CD4-positive, alpha-beta T cell treated with Interleukin-12 subunit alpha and Interleukin-12 subunit beta, for 1 hour (primary cell): ENCODE data around the gene A4GNT.
"Not testable (repeated sequence)": the region's sequence is repeated elsewhere in the genome, so short reads cannot be mapped to it uniquely, and the experiment has no call there.

Source experiments
- DNase-seq: peaks from one replicate; pipeline ENCODE4 v3.0.0-alpha.2; 2020

The A4GNT gene

DNA sequence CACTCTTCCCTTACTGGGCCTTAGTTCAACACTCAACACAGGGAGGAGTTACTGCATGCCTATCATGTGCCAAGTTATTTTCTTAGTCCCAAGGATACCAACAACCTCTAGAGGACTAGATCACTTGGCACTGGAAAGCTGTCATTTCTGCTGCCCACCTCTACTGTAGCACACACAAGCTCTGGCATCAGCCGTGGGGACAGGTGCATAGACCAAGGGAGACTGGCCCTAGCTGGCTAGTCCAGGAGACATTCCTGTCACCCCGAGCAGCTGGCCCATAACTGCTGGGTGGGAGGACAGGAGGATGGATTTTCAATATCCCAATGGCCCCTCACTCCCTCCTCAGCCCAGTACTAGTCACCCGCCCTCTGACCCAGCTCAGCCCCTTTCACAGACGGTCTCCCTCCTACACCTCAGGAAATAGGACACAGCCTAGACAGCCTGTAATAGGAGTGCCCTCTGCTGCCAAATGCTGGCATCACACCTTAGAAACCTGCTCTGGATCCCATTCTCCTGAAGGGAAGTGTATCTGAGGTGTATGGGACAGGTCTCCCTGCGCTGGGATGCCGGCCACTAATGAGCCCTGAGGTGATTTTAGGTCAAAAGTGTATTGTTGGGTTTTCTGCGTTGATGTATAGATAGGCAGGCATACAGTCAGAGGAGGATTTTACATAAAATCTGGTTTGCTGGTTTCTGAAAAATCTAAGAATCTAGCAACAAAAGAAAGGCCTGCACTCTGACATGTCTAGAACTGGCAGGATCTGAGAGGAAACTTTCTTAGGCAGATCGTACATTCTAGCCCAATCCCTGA, 13.4 kb downstream of the A4GNT start:
- DNase-seq, result peak; percentile 38

DNA sequence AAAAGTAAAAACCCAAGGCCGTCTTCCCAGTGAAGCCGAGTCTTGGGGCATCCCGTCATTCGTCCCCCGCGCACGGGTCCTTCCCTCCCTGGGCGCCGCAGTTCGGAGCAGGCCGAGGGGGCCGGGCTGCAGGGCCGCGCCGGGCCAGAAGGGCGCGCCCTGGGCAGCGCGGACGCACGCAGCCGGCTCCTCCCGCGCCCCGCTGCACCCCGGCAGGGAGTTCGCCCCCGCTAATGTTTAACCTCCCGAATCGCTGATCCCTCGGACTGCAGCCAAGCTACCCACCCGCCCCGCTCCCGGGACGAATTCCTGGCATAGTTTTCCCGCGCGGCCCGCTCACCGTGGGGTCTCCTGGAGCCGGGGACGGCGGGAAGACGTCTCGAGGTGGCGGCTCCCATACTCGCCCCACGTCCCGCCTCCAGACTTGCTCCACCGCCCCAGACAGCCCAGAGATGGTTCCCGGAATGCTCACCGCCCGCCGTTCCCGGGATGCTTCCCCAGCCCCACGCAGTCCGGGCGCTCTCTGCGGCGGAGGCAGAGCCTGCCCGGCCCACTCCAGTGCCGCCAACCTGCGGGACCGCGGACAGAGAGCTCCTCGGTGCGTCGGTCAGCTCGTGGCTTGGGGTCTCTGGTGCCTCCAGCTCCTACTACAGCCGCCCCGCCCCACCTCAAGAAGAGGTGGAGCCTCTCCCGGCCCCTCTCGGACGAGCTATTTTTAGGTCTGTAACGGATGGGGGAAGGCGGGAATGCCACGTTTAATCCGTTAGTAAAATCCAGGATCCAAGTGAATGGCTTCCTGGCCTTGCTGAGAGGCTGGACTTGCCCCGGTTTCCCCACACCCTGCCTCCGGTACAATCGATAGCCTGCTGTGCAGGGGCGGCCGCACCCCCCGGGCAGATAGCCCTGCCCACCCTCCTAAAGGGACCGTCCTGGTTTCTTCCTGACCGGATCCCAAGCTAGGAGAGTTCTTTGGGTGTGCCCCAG, 16.9 kb downstream of the A4GNT start, which contains the start of gene DZIP1L:
Gene DZIP1L (minus strand): TSS at position 621 of the 984 bp plus-strand sequence. CDS start 11,637 bp downstream, outside the sequence.
- DNase-seq, result peak; percentile 17

DNA sequence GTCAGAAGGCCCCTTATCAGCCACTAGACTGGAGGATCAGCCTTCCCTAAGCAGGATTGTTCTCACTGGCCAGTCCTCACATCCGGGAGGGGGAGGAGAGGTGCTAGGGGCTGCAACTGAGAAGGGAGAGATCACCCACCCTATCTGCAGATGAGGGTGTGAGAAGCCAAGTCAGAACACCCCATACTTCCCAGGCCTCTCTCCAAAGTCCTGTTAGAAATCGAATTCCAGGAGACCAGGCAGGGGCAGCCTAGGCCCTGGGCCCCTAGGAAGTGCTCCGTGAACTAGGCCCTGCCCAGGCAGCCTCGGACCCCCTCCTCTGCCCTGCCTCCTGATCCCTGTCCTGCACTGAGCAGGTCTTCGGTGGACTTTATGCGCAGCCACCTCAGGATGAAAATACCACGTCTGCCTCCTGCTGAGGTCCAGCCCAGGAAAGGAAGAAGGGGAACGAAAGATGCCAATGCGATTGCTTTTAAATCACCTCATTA, 17.7 kb downstream of the A4GNT start:
- no peak for DNase-seq

DNA sequence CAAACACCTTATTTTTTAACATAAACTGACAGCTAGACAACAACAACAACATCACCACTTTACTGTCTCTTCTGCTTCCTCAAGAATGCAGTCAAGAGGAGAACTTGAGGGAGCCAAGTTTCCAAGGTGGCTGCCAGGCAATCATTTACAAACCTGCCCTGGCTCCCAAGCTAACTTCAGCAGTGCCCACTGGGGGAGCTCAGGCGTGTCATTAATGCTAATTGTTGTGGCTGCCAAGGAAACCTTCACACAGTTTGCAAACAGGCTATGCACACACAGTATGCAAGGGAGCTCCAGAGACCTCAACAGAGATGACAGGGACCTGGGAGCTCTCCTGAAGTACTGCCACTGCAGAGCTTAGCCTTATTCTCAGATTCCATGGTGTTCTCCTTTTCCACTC, 18.9 kb downstream of the A4GNT start:
- no peak for DNase-seq

DNA sequence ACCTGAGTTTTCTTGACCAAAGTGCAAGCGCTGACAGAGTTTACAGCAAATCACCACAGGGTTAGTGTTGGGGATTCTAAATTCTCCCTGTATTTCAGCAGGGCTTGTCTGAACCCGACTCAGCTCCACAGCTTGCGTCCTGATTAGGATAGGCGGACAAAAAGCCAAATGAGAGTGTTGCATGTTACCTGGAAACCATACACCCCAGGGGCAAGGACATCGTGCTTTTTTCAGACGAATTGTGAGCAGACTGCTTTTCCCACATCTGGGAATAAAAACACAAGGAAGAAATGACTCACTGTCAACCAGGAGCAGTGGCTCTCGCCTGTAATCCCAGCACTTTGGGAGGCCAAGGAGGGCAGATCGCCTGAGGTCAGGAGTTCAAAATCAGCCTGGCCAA, 19.8 kb downstream of the A4GNT start:
- no peak for DNase-seq

DNA sequence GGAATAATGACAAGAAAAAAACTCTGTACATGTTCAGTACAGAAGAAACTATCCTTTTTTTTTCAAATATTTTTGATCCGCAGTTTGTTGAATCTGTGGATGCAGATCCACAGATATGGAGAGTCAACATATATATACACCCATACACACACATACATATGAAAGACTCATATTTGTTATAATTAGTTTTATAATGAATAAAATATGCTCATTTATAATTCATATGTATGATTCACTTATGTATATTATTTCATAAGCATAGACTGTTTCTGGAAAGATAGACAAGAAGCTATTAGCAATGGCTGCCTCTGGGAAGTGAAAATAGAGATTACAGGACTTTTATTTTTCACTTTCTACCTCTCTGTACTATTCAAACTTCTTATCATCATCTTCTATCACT, 26.6 kb downstream of the A4GNT start:
- DNase-seq, result no peak

DNA sequence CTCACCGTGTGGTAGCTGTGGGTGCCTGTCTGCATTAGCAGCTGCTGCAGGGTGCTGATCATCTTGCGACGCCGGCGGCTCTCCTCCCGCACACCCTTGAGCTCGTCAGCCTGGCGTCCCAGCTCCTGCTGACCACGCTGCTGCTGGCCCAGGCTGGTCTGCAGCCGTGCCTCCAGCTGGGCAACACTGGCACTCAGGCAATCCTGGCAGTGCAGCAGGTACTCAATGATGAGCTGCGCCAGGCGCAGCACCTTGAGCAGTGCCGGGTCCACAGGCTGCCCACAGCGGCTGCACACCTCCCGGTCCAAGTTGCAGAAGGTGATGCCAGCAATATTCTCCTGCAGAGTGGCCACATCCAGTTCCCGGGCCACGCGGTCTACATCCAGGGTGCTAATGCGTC, 28.7 kb downstream of the A4GNT start:
- no peak for DNase-seq

DNA sequence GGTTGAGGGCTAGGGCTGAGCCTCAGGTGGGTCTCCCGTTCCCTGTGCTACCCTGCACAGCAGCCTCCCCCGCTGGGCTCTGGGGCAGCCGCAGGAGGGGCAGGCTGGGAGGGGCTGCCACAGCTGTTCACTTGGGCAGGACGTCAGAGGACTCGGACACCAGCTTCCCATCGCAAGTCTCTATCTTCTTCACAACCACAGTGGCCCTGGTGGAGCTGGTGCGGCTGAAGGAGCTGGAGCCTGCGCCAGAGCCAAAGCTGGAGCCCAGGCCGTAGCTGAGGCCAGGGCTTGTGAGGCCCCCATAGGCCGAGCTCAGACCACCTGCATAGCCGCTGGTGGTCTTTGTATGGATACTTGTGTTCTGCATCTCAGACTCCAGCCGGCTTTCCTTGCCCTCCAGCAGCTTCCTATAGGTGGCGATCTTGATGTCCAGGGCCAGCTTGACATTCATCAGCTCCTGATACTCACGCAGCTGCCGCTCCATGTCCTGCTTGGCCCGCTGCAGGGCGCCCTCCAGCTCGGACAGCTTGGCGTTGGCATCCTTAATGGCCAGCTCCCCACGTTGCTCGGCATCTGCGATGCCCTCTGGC, 30.7 kb downstream of the A4GNT start:
- DNase-seq, result not testable (repeated sequence)

DNA sequence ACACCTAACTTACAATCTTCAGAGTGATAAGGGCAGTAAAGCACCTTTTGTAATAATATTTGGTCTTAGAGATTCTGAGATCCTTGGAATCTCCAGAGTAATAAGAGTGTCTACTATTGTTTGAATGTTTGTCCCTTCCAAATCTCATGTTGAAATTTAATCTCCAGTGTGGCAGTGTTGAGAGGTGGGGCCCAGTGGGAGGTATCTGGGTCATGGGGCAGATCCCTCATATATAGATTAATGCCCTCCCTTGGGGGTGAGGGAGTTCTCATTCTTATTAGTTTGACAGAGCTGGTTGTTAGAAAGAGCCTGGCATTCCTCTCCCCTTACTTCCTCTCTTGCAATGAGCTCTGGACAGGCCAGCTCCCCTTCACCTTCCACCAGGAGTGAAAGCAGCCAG, 32.8 kb downstream of the A4GNT start:
- no peak for DNase-seq

DNA sequence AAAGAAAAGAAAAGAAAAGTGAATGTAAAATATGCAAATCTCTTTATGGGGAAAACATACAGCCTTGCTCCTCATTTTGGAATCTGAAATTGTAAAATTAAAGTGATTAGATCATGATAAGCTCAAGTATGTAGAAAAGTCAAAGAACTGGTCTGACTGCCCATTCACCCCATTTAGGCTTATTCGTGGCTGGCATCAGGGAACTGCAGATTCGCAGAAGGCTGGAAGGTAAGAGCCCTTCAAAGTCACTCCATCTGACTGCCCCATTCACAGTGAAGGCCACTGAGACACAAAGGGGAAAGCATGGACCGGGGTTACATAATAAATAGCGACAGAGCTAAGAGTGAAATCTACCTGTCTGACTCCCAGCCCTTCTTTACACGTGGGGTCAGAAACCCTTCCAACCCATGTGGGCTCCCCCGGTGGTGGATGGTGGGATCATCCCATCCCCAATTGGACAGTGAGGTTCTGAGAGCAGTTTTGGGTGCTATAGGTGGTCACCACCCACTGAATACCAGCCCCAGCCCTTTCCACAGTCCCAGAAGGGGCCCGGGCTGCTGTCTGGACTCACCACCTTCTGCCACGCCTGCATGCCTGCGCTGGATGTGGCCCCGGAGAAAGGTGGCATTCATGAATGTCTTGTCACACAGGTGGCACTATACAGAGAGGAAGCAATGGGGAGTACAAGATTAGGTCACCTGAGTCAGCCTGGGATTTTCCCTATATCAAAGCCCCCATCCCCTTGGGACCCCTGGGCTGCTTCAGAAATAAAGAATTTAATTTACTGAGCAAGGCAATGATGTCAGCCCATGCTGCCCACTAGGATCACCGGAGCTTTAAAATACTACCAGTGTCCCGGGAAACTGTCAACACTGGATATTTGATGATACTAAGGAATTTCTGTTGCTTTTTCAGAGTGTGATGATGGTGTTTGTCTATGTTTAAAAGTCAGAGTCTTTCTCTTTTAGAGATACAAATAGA, 34.7 kb downstream of the A4GNT start:
- DNase-seq, result no peak

DNA sequence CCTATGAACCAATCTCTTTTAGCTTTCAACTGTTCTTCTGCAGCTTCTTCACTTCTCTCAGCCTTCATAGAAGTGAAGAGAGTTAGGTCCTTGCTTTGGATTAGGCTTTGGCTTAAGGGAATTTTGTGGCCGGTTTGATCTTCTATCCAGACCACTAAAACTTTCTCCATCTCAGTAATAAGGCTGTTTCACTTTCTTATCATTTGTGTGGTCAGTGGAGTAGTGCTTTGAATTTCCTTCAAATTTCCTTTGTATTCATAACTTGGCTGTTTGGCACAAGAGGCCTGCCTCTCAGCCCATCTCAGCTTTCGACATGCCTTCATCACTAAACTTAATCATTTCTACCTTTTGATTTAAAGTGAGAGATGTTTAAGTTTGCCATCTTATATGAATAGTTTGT, 38.5 kb downstream of the A4GNT start:
- no peak for DNase-seq

DNA sequence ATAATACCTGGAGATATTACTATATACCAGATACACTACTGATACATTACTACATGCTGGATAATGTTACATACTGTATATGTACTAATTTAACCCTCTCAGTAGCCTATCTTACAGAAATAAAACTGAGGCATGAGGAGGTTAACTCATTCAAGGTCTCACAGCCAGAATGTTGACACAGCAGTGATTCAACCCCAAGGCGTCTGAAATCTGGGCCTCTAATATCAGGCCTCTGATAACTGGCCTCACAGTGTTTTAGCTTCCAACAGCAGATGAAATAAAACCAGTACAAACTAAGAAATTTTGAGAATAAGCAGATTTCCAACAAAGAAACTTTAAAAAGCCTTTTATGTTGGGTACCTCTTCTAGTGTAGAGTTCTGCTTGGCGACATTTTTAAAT, 40.2 kb downstream of the A4GNT start:
- DNase-seq, result no peak

DNA sequence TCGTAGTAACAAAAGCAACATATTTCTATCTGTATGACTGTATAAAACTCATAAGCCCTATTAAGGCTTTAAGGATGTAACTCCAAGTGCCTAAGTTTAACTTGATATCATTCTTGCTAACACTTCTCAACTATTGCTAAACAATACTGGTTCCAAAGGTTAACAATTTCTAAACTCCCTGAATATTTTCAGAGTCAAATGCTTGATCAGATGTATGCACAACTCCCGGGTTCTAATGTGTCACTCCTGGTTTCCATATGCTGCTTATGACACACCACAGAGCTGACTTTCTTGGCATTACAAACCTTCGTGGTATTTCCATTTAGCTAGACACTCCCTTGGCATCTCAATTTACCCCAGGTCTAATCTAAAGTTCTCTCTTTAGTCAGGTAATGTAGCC, 43.1 kb downstream of the A4GNT start:
- no peak for DNase-seq

DNA sequence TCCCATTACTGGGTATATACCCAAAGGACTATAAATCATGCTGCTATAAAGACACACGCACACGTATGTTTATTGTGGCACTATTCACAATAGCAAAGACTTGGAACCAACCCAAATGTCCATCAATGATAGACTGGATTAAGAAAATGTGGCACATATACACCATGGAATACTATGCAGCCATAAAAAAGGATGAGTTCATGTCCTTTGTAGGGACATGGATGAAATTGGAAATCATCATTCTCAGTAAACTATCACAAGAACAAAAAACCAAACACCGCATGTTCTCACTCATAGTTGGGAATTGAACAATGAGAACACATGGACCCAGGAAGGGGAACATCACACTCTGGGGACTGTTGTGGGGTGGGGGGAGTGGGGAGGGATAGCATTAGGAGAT, 46.4 kb downstream of the A4GNT start:
- DNase-seq, result not testable (repeated sequence)

DNA sequence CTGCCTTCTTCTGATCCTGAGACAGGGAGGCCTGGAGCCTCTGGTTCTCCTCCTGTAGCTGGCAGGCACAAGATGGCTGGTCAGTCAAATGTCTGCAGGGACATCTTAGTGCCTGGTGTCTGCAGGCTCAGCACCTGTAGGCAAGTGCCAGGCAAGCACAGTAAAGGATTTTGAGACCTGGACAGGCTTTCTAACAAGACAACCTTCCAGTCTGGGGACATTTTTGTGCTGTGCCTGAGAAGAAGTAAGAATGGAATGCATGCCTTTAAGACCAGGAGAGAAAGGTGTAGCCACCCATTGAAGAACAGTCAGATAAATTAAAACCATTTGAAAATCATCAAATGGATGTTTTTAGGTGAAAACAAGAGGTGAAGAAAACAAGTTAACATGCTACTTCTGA, 48.0 kb downstream of the A4GNT start:
- no peak for DNase-seq

DNA sequence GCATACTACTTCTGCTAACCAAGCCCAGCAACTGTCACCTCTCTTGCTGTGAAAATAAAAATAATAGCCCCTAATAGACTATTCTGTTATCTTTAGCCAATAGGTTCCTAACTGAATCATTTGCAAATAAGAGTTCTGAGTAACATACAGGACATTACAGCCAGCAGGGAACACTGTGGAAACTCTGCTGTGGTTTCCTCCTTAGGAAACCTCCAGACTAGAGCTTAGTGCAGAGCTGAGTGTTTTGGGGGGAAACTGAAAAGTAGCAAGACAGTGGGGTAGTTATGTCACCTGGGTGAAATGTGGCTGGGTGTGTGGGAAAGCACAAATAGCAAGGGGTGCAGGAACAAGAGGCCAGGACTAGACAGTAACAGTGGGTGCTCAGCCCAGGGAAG, 49.2 kb downstream of the A4GNT start:
- no peak for DNase-seq

DNA sequence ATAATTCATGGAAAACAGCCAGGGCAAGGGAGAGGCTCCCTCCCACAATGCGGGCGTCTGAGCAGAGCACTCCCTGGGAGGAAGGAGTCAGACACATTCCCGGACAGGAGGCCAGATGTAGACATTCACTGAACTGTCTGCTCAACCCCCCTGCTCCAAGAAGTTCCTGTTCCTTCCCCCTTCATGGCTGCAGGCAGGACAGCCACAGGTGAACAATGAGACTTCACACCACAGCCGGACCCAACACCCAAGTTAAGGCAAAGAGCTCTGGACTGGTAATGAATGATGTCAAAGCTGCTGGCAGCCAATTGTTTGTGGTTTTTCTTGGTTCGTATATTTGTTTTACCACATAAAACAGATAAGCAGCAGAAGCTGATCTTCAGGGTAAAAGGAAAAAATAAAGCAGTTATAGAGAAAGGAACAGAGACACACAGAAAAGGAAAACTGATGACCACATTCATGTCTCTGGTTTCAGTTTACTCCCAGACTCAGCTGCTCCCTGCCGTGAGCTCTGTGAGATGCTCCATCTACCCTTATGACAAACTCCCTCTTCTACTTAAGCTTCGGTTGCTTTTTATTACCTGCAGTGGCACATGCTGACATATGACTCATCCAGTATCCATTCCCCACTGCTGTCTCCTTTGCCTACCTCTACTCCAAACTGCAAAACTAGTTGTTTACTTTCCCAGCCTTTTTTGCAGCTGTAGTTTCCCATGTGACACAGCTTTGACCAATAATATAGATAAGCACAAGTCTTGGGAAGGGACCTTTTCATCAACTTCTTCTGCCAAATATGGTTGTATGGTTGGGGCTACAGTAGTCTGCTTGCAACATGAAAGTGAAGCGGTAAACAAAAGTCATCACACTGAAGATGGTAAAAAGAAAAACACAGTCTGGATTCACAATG, 49.9 kb downstream of the A4GNT start:
- no peak for DNase-seq

DNA sequence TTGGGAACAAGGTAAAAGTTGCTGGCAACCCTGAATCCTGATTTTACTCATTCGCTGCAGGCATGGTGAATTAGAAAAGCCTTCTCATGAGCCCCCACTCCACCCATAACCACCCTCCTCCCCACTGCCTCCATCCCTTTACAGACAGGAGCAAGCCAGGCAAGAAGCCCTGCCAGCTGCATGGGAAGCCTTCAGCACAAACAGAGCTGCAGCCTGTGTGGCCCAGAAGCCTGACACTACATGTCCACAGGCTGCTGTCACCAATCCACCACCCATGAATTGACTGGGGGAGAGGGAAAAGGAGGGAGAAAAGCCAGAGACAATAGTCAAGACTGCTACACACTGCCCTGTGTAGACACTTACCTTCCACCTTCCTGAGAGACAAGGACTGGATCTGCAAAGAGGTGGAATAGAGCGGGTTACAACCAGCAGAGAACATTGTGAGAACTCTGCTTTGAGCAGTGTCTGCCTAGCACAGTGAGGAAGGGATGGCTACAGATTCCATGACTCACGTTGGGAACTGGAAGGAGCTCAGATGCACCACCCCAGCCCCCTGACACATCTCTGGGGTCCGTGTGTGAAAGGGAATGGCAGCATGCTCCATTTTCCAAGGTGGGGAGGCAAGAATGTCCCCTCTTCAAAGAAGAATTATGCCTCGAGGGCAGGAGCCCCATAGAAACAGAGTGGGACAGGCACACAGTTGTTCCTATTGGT, 50.7 kb downstream of the A4GNT start:
- DNase-seq, result no peak

DNA sequence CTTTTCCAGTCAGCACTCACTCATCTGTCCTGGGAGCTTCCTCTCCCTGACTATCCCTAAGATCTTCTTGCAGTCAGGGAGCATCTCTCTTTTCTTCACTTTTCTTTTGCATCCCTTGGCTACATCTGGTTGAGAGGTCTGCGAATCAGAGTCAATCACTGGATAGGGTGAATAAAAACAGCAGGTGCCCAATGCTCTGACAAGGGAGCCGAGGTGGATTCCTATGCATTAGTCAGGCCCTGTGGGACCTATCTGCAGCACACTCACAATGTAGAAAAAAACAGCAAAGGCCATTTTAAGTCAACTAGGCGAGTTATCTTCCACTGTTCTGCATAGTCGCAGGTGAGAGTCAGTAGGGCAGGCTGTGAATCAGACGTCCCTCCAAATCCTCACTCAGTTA, 52.3 kb downstream of the A4GNT start:
- DNase-seq, result no peak

DNA sequence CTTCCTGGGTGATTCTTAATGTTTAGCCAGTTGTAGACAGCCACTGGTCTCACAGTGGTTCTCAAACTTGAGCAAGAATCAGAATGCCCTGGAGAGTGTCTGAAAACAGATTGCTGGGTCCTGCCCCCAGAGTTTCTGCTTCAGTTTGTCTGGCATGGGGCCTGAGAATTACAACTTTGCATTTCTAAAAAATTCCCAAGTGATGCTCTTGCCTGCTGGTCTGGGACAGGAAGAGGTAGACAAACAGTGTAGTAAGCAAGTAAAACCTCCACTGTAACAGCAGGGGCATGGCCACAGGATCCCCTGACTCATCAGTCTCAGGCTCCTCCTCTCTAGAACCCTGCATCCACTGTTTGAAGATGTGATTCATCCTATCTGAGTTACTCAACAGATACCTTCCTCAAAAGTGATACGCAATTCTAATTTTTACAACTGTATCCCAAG, 53.3 kb downstream of the A4GNT start:
- DNase-seq, result no peak
